DMS53 treated with DMSO at 0.1 percent for 48 hours (cell line): ENCODE results near the gene APBB2.

Experiments
- DNase-seq: peaks from one replicate; lab custom pipeline; 2025; ENCODE audit not compliant: unreplicated experiment; lab: John Stamatoyannopoulos, UW

Gene APBB2

GRCh38 chr4:41196633-41197332 is 17.6 kb downstream of the APBB2 start:
- DNase-seq = no peak

GRCh38 chr4:41192136-41192535 is 22.2 kb downstream of the APBB2 start:
- no peak for DNase-seq

GRCh38 chr4:41189666-41190065 is 24.7 kb downstream of the APBB2 start:
- DNase-seq = no peak

- no peak for DNase-seq
These were observed 25.3 kb downstream of the APBB2 start for GRCh38 chr4:41189076-41189475.

GRCh38 chr4:41185614-41186592 is 28.4 kb downstream of the APBB2 start:
- DNase-seq = no peak

GRCh38 chr4:41184009-41184408 is 30.3 kb downstream of the APBB2 start:
- no peak for DNase-seq

GRCh38 chr4:41183021-41183553 is 31.3 kb downstream of the APBB2 start:
- no peak for DNase-seq

GRCh38 chr4:41181037-41181436 is 33.3 kb downstream of the APBB2 start:
- DNase-seq = no peak

GRCh38 chr4:41179498-41180195 is 34.7 kb downstream of the APBB2 start:
- no peak for DNase-seq

- DNase-seq = no peak
These were observed 35.7 kb downstream of the APBB2 start for GRCh38 chr4:41178372-41179370.

- no peak for DNase-seq
These were observed 37.3 kb downstream of the APBB2 start for GRCh38 chr4:41177016-41177415.

GRCh38 chr4:41176340-41176739 is 38.0 kb downstream of the APBB2 start:
- no peak for DNase-seq

- DNase-seq = no peak
These were observed 38.5 kb downstream of the APBB2 start for GRCh38 chr4:41175794-41176193.

GRCh38 chr4:41174444-41174843 is 39.9 kb downstream of the APBB2 start:
- DNase-seq = no peak

GRCh38 chr4:41172786-41173185 is 41.6 kb downstream of the APBB2 start:
- no peak for DNase-seq

- no peak for DNase-seq
These were observed 45.0 kb downstream of the APBB2 start for GRCh38 chr4:41169256-41169800.

- no peak for DNase-seq
These were observed 47.2 kb downstream of the APBB2 start for GRCh38 chr4:41167191-41167590.

- no peak for DNase-seq
These were observed 49.9 kb downstream of the APBB2 start for GRCh38 chr4:41164405-41164804.

GRCh38 chr4:41161355-41161754 is 53.0 kb downstream of the APBB2 start:
- DNase-seq = no peak

- no peak for DNase-seq
These were observed 53.5 kb downstream of the APBB2 start for GRCh38 chr4:41160856-41161255.
